ENCODE measurements around the gene DFFB. TPM values are rescaled to one million over a fixed set of nuclear protein-coding genes. Genes with fewer than 3 reads are reported as not detected.

Gene DFFB
- total RNA-seq, 8 experiments from 2014 or later = 2.5 to 8.2 (median 5.6) TPM

DNA sequence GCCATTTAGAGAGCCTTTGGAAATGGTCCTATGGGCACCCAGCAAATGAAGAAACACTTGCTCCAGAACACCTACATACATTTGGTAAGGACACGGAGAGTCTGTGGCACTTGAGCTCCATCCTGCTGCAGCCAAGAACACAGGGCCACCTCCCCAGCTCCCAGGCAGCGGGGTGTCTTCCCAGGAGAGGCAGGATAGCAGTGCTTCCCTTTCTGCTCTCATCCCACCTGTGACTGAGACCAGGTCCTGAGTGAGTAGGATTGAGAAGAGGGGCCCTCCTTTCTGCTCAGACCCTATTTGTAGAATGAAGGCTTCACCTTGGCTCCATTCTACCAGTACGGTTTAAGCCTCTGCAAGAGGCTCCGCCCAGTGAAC is 38.7 kb downstream of the DFFB start:
- peaks cover 0 to 3% of the 10 kb centered on the region in 2 donors for H3K4me1 ChIP-seq (replicated peaks in 1 of 2)
- WGBS, 10 experiments = 79 to 100% (median 96%) methylated on average over 1 to 4 of the region's 4 CpGs; no CpG with 5 or more reads in 5 of the 10 experiments
- no peak for ATAC-seq (replicated peaks in 6 of 8)
- H3K4me3 ChIP-seq = no peak overlapping the region
- in situ Hi-C loops (cut with MboI; ENCODE audit: low pct_unique_long_range_greater_than_20kb in 2 of 9, low sequenced_read_pairs in 9 of 9, unreplicated experiment in 9 of 9) = no loop called here
- H3K27ac ChIP-seq = no peak overlapping the region

DNA sequence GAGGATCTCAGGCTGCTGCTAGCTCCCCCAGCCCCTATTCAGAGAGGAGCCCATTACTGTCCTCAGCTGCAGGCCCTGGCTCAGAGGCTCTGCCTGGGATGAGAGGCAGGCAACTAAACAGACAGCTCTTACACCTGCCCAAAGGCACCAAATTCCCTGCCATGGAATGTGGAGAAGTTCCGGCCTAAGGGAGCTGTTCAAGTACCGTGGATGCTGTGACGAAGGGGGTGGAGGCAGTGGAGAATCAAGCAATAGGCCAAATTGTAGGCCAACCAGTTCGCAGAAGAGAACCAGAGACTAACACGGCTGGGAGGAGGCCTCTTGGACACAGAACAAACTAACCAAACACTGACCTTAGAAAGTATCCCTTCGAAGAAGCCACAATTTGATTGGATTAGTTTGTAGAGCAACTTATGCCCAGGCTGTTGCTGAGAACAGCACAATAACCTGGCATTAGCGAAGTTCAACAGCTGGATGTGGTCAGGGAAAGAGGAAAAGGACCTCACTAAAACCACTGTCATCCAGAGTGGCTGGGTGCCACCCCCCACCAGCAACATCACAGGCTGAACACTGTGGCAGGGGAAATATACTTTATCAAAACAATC is 39.2 kb downstream of the DFFB start:
- WGBS, 10 experiments = 80 to 100% (median 98%) methylated on average over 1 to 7 of the region's 7 CpGs; no CpG with 5 or more reads in 3 of the 10 experiments
- no peak overlapping the region for H3K4me3 ChIP-seq
- in situ Hi-C loops (cut with MboI; ENCODE audit: low pct_unique_long_range_greater_than_20kb in 2 of 9, low sequenced_read_pairs in 9 of 9, unreplicated experiment in 9 of 9) = no loop called here

DNA sequence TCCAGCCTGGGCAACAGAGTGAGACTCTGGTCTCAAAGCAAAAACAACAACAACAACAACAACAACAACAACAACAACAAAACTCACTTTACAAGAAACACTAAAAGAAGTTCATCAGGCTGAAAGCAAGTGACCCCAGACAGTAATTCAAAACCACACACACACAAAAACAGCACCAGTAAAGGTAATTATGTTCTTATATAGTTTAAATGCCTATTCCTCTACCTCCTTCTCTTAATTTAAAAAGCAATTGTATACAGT is 41.1 kb downstream of the DFFB start:
- no peak overlapping the region for H3K27ac ChIP-seq
- H3K4me3 ChIP-seq = peak overlapping the region in 1 of 5 donors; percentile 83
- ATAC-seq (replicated peaks in 6 of 8) = no peak
- H3K4me1 ChIP-seq (replicated peaks in 1 of 2) = peaks cover 3 to 5% of the 10 kb centered on the region in 2 donors
- in situ Hi-C loops (cut with MboI; ENCODE audit: low pct_unique_long_range_greater_than_20kb in 2 of 9, low sequenced_read_pairs in 9 of 9, unreplicated experiment in 9 of 9) = no loop called here

More for the DNA sequence above, 39.2 kb downstream of the DFFB start:
- no peak overlapping the region for H3K27ac ChIP-seq
- ATAC-seq (replicated peaks in 6 of 8) = no peak
- H3K4me1 ChIP-seq (replicated peaks in 1 of 2) = peaks cover 1 to 4% of the 10 kb centered on the region in 2 donors

DNA sequence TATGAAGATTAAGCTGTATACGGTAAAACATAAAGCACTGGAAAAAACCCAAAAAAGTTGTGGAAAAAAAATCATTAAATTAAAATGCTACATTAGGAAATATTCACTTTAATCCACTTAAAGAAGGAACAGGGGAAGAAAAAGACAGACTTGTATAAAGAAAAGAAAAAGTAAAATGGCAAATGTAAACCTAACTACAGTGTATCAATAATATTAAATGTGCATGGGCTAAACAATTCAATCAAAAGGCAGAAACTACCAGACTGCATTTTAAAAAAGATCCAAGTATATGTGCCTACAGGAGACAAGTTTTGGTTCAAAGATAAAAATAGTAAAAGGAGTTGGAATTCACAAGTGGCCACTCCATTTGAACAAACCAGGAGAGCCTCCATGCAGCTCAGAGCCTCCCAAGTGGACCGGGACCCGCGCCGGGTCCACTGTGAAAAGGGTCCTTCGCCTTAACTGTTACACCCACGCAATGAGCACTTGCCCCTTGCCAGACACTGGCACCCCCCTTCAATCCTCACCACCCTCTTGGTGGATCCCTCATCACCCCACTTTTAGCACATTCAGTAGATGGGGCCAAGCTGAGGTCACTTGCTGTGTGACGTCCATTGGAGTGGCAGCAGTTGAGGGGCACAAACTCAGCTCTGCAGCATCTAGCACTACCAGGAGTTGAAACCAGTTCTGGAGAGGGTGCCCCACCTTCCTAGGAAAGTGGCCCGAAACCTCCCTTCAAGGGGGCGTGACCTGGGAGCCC is 41.9 kb downstream of the DFFB start:
- ATAC-seq (replicated peaks in 6 of 8) = no peak
- peak overlapping the region; percentile 94 to 98 for H3K27ac ChIP-seq
- H3K4me1 ChIP-seq (replicated peaks in 1 of 2) = peaks cover 3 to 5% of the 10 kb centered on the region in 2 donors
- H3K4me3 ChIP-seq = peak overlapping the region; percentile 57 to 86 (median 77)
- in situ Hi-C loops (cut with MboI; ENCODE audit: low pct_unique_long_range_greater_than_20kb in 2 of 9, low sequenced_read_pairs in 9 of 9, unreplicated experiment in 9 of 9) = no loop called here
- 11 to 100% (median 36%) methylated on average over 1 to 8 of the region's 10 CpGs for WGBS, 10 experiments

DNA sequence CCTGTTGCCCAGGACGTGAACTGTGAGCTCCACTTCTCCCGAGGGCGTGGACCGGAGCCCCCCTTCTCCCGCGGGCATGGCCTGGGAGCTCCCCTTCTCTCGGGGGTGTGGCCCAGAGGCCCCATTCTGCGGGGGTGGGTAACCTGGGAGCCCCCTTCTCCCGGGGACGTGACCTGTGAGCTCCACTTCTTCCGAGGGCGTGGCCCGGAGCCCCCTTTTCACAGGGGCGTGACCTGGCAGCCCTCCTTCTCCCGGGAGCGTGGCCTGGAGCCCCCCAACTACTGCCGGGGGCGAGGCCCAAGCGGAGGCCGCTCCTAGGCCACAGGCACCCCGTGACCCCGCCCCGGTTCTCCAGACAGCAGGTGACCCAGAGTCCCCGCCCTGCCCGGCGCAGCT is 42.5 kb downstream of the DFFB start:
- WGBS, 10 experiments = 0 to 13% methylated on average over 3 to 7 of the region's 26 CpGs; no CpG with 5 or more reads in 8 of the 10 experiments
- peak in 2 of 8 experiments; percentile 2 to 6 for ATAC-seq (replicated peaks in 6 of 8)
- Histone ChIP-seq H3K27ac (peak overlapping the region; percentile 94 to 98), H3K4me3 (peak overlapping the region; percentile 57 to 86 (median 77)), H3K4me1 (replicated peaks in 1 of 2) (peaks cover 3 to 5% of the 10 kb centered on the region in 2 donors)
- in situ Hi-C loops (cut with MboI; ENCODE audit: low pct_unique_long_range_greater_than_20kb in 2 of 9, low sequenced_read_pairs in 9 of 9, unreplicated experiment in 9 of 9) = loop anchor here in 3 of 9 experiments (25.0 kb wide), 5 partner anchors 713 to 1838 kb away; partner anchors contain the start of gene AJAP1 (in 1 of the 3)

DNA sequence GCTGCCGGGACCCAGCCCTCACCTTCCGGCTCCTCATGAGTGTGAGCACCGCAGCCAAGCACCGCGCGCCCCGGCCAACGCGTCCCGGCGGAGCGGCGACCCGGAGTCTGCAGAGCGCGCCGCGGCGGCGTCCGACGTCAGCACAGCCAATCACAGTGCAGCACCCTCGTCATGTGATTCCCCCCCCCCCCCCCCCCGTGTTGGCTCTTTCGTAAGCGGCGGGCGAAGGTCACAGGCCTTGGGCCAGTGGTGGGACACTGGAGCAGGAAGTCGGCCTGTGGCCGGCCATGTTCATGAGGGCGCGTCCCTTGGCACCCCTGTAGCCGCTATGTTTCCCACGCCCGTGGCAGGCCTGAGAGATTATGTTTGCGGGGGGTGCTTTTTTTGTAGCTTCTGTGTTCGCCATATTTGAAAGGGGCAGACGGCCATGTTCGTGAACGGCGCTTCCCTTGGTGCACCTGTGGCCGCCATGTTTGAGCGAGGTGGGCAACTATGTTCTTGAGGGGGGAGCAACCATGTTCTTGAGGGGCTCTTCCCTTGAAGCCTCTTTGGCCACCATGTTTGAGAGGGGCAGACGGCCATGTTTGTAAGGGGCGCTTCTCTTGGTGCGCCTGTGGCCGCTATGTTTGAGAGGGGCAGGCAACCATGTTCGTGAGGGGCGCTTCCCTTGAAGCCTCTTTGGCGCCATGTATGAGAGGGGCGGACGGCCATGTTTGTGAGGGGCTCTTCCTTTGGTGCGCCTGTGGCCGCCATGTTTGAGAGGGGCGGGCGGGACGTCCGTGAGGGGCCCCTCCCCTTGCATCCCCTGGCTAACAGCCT is 43.1 kb downstream of the DFFB start, which contains the start of gene C1orf174:
Gene C1orf174 (minus strand): TSS at position 123 of the 819 bp plus-strand sequence. CDS start 86 bp downstream, at position 37.
- Histone ChIP-seq H3K4me1 (replicated peaks in 1 of 2) (peaks cover 3 to 5% of the 10 kb centered on the region in 2 donors), H3K4me3 (peak within 1 kb of the TSS; percentile 57 to 86 (median 77)), H3K27ac (peak within 1 kb of the TSS; percentile 94 to 98)
- WGBS, 10 experiments = 0 to 10% (median 0%) methylated on average over 2 to 24 of the region's 58 CpGs; no CpG with 5 or more reads in 3 of the 10 experiments
- in situ Hi-C loops (cut with MboI; ENCODE audit: low pct_unique_long_range_greater_than_20kb in 2 of 9, low sequenced_read_pairs in 9 of 9, unreplicated experiment in 9 of 9) = loop anchor here in 3 of 9 experiments (25.0 kb wide), 5 partner anchors 712 to 1837 kb away; partner anchors contain the start of gene AJAP1 (in 1 of the 3)
- peak; percentile 72 to 85 (median 78) for ATAC-seq (replicated peaks in 6 of 8)

DNA sequence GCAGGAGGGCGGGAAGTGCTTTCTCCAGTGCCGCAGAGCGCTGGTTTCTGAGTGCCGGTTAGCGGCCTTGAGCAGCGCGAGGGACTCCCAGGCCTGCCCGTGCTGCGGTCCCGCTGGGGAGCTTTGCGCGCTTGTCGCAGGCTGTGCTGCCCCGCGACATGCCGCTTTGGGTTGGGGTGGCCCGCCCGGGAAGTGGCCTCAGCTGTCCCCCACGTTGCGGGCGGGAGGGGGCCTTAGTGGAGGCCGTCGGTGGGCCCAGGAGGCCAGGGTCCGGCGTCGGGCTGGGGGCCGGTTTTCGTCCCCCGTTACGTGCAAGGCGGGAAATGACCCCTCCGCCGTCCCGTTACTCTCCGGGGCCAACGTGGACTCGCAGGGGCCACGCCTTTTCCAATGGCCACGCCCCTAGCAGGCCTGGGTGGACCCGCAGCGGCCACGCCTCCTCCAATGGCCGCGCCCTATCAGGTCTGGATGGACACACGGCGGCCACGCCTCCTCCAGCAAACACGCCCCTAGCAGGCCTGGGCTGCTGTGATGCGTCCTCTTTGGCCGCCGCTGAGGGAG is 43.8 kb downstream of the DFFB start:
- in situ Hi-C loops (cut with MboI; ENCODE audit: low pct_unique_long_range_greater_than_20kb in 2 of 9, low sequenced_read_pairs in 9 of 9, unreplicated experiment in 9 of 9) = loop anchor here in 3 of 9 experiments (25.0 kb wide), 5 partner anchors 711 to 1836 kb away; partner anchors contain the start of gene AJAP1 (in 1 of the 3)
- H3K4me3 ChIP-seq = peak overlapping the region; percentile 57 to 86 (median 77)
- H3K4me1 ChIP-seq (replicated peaks in 1 of 2) = peaks cover 3 to 5% of the 10 kb centered on the region in 2 donors
- 0 to 30% (median 0%) methylated on average over 2 to 19 of the region's 51 CpGs; no CpG with 5 or more reads in 5 of the 10 experiments for WGBS, 10 experiments
- ATAC-seq (replicated peaks in 6 of 8) = peak; percentile 48 to 70 (median 54)
- H3K27ac ChIP-seq = peak overlapping the region; percentile 94 to 98

DNA sequence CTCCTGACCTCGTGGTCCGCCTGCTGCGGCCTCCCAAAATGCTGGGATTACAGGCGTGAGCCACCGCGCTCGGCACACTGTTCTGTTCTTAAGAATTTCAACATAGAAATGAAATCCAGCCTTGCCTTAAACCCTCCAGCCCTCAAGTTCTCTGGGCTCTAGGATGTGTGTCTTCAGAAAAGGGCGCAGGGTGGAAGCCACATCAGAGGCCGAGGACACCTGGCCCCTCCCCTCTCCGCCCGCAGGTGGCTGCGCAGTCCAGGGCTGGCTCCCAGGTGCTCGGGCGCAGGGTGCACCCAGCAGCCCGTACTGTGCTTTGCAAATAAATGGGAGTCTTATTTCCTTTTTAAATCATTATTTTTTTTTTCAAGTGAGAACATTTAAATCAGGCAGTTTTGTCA is 44.8 kb downstream of the DFFB start:
- Histone ChIP-seq H3K27ac (no peak overlapping the region), H3K4me1 (replicated peaks in 1 of 2) (peaks cover 3 to 5% of the 10 kb centered on the region in 2 donors), H3K4me3 (no peak overlapping the region)
- in situ Hi-C loops (cut with MboI; ENCODE audit: low pct_unique_long_range_greater_than_20kb in 2 of 9, low sequenced_read_pairs in 9 of 9, unreplicated experiment in 9 of 9) = loop anchor here in 3 of 9 experiments (25.0 kb wide), 5 partner anchors 710 to 1835 kb away; partner anchors contain the start of gene AJAP1 (in 1 of the 3)
- ATAC-seq (replicated peaks in 6 of 8) = no peak
- 93 to 100% (median 97%) methylated on average over 3 to 10 of the region's 15 CpGs; no CpG with 5 or more reads in 4 of the 10 experiments for WGBS, 10 experiments

DNA sequence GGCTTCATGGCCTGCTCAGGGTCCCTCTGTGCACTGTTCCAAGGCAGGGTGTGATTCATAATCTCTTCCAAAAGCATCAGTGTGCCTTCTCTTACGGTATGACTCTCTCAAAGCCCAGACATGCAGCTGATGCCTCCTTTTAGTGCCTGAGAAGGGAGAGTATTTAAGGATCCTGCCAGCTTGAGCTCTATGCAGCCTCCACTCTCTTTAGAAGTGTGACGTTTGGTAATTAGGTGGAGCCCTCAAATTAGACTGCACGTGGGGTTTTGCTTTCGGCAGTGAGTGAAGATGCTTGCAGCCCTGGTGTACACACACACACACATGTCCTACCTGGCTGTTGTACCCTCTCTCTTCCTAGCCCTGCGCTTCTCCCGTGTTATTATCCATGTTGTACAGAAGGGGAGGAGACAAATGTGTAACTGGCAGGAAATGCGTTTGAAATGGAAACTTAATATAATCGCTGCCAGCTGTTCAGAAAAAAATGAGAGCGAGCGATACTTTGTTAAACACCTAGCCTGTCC is 45.4 kb downstream of the DFFB start:
- Histone ChIP-seq H3K4me1 (replicated peaks in 1 of 2) (peaks cover 3 to 5% of the 10 kb centered on the region in 2 donors), H3K27ac (no peak overlapping the region), H3K4me3 (no peak overlapping the region)
- no peak for ATAC-seq (replicated peaks in 6 of 8)
- 0 to 100% (median 85%) methylated on average over 1 to 8 of the region's 10 CpGs; no CpG with 5 or more reads in 1 of the 10 experiments for WGBS, 10 experiments
- in situ Hi-C loops (cut with MboI; ENCODE audit: low pct_unique_long_range_greater_than_20kb in 2 of 9, low sequenced_read_pairs in 9 of 9, unreplicated experiment in 9 of 9) = loop anchor here in 3 of 9 experiments (25.0 kb wide), 5 partner anchors 710 to 1835 kb away; partner anchors contain the start of gene AJAP1 (in 1 of the 3)

DNA sequence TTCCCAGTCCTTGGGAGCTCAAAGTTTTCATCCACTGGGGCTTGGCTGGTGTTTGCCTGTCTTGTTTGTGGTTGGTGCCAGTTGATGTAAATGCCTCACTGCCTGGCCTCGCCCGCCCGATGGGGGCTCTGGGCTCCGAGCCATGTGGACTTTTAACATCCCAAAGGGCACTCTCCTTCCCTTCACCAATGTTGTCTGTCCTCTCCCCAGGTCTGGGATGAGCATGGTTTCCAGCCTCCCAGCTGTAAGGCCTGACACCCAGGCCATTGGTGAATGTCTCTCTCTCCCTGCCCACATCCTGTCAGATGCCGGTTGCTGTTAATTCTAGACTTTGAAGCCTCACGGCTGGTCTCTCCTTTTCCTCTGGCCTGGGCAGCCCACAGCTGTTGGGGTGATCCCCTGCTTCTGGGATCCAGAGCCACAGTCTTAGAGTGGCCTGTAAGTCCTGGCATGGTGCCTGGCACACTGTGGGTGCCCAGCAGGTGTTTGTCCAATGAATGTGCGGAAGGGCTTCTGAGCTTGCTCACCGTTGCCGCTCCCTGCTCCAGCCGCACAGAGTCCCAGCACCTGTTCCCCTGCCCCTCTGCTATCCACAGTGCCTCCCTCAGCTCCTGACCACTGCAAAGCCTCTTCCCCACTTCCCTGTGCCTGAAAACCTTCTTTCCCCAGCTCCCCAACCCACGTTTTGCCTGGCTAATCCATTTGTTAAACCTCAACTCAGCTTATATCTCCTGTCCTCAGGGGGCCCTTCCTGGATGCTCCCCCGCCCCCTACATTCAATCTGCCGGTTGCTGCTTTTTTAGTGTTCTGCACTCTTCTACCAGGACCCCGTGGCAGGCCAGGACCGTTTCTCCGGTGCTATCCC is 46.1 kb downstream of the DFFB start:
- 54 to 86% (median 75%) methylated on average over 3 to 9 of the region's 16 CpGs; no CpG with 5 or more reads in 2 of the 10 experiments for WGBS, 10 experiments

More for the DNA sequence above, 46.1 kb downstream of the DFFB start:
- in situ Hi-C loops (cut with MboI; ENCODE audit: low pct_unique_long_range_greater_than_20kb in 2 of 9, low sequenced_read_pairs in 9 of 9, unreplicated experiment in 9 of 9) = loop anchor here in 3 of 9 experiments (25.0 kb wide), 5 partner anchors 709 to 1834 kb away; partner anchors contain the start of gene AJAP1 (in 1 of the 3)
- H3K4me1 ChIP-seq (replicated peaks in 1 of 2) = peaks cover 3 to 5% of the 10 kb centered on the region in 2 donors
- ATAC-seq (replicated peaks in 6 of 8) = no peak
- H3K27ac ChIP-seq = no peak overlapping the region
- H3K4me3 ChIP-seq = no peak overlapping the region

All from motor neuron (in vitro differentiated cells).